Endodermal cell (in vitro differentiated cells): ENCODE data around the gene NAALADL2. TPM values are rescaled to one million over a fixed set of nuclear protein-coding genes. Genes with fewer than 3 reads are reported as not detected.

Source experiments
- DNase-seq: peaks from one replicate; pipeline ENCODE4 v3.0.0-alpha.2; 2017
- H3K27ac ChIP-seq: 2 replicates; pipeline ENCODE4 v1.5.1; 2013; ENCODE audit warnings: mild to moderate bottlenecking, low read depth, low read length, moderate library complexity
- H3K27me3 ChIP-seq: 2 replicates; pipeline ENCODE4 v1.6.1; 2013; ENCODE audit warnings: mild to moderate bottlenecking, low read length, moderate library complexity; ENCODE audit not compliant: insufficient read depth, control insufficient read depth, poor library complexity, severe bottlenecking
- H3K36me3 ChIP-seq: 2 replicates; pipeline ENCODE4 v1.7.0; 2013; ENCODE audit warnings: mild to moderate bottlenecking, low read length, moderate library complexity; ENCODE audit not compliant: control insufficient read depth, insufficient read depth
- H3K4me1 ChIP-seq: one replicate; pipeline ENCODE4 v1.7.0; 2013; ENCODE audit warnings: low read length; ENCODE audit not compliant: control insufficient read depth, insufficient read depth
- H3K4me3 ChIP-seq: 2 replicates; pipeline ENCODE4 v1.5.1; 2013; ENCODE audit warnings: mild to moderate bottlenecking, low read length, moderate library complexity
- H3K9ac ChIP-seq: 2 replicates; pipeline ENCODE4 v1.6.1; 2013; ENCODE audit warnings: mild to moderate bottlenecking, low read length, moderate library complexity; ENCODE audit not compliant: poor library complexity, severe bottlenecking; ENCODE audit errors: extremely low read depth
- H3K9me3 ChIP-seq: 2 replicates; pipeline ENCODE4 v1.6.1; 2013; ENCODE audit warnings: mild to moderate bottlenecking, low read length, moderate library complexity; ENCODE audit not compliant: control insufficient read depth
- H3K27ac Mint-ChIP-seq: 2 replicates; pipeline ENCODE4 v1.8.0; 2020; ENCODE audit warnings: mixed read lengths
- H3K27me3 Mint-ChIP-seq: 2 replicates; pipeline ENCODE4 v1.8.0; 2021; ENCODE audit warnings: mild to moderate bottlenecking, mixed read lengths; ENCODE audit not compliant: insufficient read depth
- H3K36me3 Mint-ChIP-seq: 2 replicates; pipeline ENCODE4 v1.8.0; 2020; ENCODE audit warnings: low read depth, mixed read lengths
- H3K4me1 Mint-ChIP-seq: 2 replicates; pipeline ENCODE4 v1.8.0; 2020; ENCODE audit warnings: mixed read lengths
- H3K4me3 Mint-ChIP-seq: 2 replicates; pipeline ENCODE4 v1.8.0; 2020; ENCODE audit warnings: mild to moderate bottlenecking, moderate library complexity, mixed read lengths
- H3K9me3 Mint-ChIP-seq: 2 replicates; pipeline ENCODE4 v1.8.0; 2020; ENCODE audit warnings: mild to moderate bottlenecking, mixed read lengths
- CTCF ChIP-seq: fragments of 200-600 bp; sonication (generic); conservative IDR thresholded peaks from 2 replicates; pipeline ENCODE4 v1.5.0; 2021; ENCODE audit warnings: antibody characterized with exemption, mild to moderate bottlenecking
- WGBS, 2 experiments: methylation state at CpG; one replicate each; pipeline versions ENCODE4 v1.1.5 to v1.1.7; 2013; ENCODE audit warnings: missing lambda C conversion rate in 2 of 2, mixed read lengths in 1 of 2; ENCODE audit not compliant: insufficient coverage in 1 of 2, insufficient read length in 1 of 2; 5-methylcytosine and 5-hydroxymethylcytosine counted together
- total RNA-seq, 2 donors: library from RNA; stranded (reverse); fragmentation: NEBNext Ultra II Directional in 1 of 2; extraction: Animal tissue kit (Norgen Biotek cat#: 25700) in 1 of 2; gene quantifications; 2 replicates in 1 of 2; 3 replicates in 1 of 2; pipeline ENCODE4 v1.2.1, GENCODE V29; 2021

Gene NAALADL2
- total RNA-seq, 2 donors from 2014 or later = 1.6 to 1.8 TPM

DNA sequence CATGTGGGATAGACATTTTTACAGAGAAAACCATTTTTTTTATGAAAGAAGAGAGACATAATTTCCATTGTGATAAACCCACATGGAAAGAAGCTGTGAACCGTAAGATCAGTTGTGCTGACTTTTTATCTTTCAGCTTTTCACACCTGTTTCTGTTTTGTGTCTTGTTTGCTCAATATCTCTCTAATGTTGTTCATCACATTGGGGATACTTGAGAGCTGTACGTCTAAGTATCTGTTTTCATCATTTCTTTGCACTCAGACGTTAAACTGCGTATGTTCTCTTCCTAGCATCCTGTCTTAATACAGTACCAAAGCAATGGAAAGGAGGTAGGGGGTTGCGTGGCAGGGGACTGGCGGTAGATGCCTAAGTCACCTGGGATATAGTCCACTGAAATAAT is 449.0 kb downstream of the NAALADL2 start:
- no peaks in the 10 kb centered on the region for H3K36me3 Mint-ChIP-seq
- TF ChIP-seq CTCF = no peak
- no peaks in the 10 kb centered on the region for H3K9me3 Mint-ChIP-seq
- no peaks in the 10 kb centered on the region for H3K4me1 ChIP-seq
- H3K27me3 Mint-ChIP-seq = no peaks in the 10 kb centered on the region
- H3K27me3 ChIP-seq = no peaks in the 10 kb centered on the region
- no peaks in the 10 kb centered on the region for H3K4me1 Mint-ChIP-seq
- DNase-seq = no peak
- H3K4me3 ChIP-seq = no peak overlapping the region
- no peak overlapping the region for H3K27ac Mint-ChIP-seq
- no peaks in the 10 kb centered on the region for H3K36me3 ChIP-seq
- no peak overlapping the region for H3K4me3 Mint-ChIP-seq
- no peaks in the 10 kb centered on the region for H3K9me3 ChIP-seq
- no peak overlapping the region for H3K9ac ChIP-seq
- H3K27ac ChIP-seq = no peak overlapping the region
- WGBS, 2 experiments = 95 to 100% methylated on average over 3 to 6 of the region's 6 CpGs

DNA sequence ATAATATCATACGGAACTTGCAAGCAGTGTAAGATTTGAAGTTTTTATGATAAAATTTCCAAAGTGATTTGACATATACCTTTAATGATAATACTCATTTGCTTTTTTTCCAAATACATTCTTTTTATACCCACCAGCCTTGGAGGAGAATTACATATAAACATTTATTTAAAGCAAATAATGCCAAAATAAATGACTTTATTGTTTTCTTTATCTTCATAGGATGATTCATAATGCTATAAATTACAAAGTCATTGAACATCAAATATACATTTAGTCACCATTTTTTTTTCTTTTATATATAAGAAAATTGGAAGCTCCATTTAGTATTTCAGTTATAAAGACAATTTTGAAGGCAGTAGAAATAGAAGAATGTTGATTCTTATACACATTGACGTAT is 450.9 kb downstream of the NAALADL2 start:
- no peak for TF ChIP-seq CTCF
- Mint-ChIP-seq H3K4me3 (no peak overlapping the region), H3K36me3 (no peaks in the 10 kb centered on the region), H3K27ac (no peak overlapping the region), H3K4me1 (no peaks in the 10 kb centered on the region), H3K9me3 (no peaks in the 10 kb centered on the region), H3K27me3 (no peaks in the 10 kb centered on the region)
- no peaks in the 10 kb centered on the region for H3K4me1 ChIP-seq
- no peak for DNase-seq
- H3K27me3 ChIP-seq = no peaks in the 10 kb centered on the region
- no peak overlapping the region for H3K27ac ChIP-seq
- no peaks in the 10 kb centered on the region for H3K9me3 ChIP-seq
- H3K36me3 ChIP-seq = no peaks in the 10 kb centered on the region
- WGBS, 2 experiments = no CpG with 5 or more reads among the region's 2 CpGs
- H3K4me3 ChIP-seq = no peak overlapping the region
- no peak overlapping the region for H3K9ac ChIP-seq

DNA sequence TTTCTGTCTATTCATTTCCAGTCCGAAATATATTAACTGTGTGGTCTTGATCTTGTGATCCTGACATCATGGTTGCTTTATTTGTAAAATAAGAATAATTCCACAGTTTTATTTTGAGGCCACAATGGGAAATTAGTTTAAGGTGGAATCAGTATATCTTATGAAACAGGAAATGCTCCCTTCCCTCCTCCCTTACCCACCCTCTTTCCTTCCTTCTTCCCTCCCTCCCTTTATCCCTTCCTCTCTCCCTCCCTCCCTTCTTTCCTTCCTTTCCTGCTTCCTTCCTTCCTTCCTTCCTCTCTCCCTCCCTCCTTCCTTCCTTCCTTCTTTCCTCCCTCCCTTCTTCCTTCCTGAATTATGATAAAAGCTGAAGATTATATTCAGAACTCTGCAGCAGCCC is 452.3 kb downstream of the NAALADL2 start:
- Mint-ChIP-seq H3K27me3 (no peaks in the 10 kb centered on the region), H3K36me3 (no peaks in the 10 kb centered on the region), H3K27ac (no peak overlapping the region), H3K4me3 (no peak overlapping the region), H3K4me1 (no peaks in the 10 kb centered on the region), H3K9me3 (no peaks in the 10 kb centered on the region)
- no peaks in the 10 kb centered on the region for H3K9me3 ChIP-seq
- no peak for DNase-seq
- no peak for TF ChIP-seq CTCF
- WGBS, 2 experiments = 90% methylated on average over 1 of the region's 1 CpG; no CpG with 5 or more reads in 1 of the 2 experiments
- no peak overlapping the region for H3K9ac ChIP-seq
- no peak overlapping the region for H3K4me3 ChIP-seq
- no peak overlapping the region for H3K27ac ChIP-seq
- no peaks in the 10 kb centered on the region for H3K36me3 ChIP-seq
- H3K27me3 ChIP-seq = no peaks in the 10 kb centered on the region
- no peaks in the 10 kb centered on the region for H3K4me1 ChIP-seq
